ENCODE data around the gene TOB1.

The TOB1 gene

DNA sequence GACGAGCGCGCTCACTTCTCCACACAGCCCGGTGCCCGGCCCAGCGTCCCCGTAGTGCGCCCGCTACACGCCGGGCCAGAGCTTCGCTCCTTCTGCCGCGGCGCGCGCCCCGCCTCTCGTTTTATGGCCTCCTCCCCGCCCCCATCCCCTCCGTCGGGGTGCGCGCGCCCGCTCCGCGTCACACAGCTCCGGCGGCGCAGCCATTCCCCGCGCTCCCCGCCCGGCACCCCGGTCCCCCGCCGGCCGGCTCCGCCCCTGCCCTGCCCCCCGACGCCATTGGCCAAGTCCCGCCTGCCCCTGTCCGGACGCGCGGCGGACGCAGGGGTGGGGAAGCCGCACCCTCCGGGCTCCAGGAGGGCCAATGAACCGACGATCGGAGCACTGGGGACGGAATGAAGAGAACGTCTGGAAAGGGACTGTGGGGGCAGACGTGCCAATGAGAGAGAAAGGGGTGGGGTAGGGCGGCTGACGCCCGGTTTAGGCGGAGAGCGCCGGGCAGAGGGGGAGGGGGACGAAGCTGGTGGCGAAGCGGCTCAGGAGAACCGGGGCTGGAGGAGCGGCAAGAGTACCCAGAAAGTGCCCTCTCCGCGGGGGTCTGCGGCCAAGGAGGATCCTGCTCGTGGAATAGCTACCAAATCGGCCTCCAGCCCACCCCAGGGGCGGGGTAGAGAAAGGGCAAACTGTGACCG, at the start of gene TOB1 (continued):
- TF ChIP-seq ZNF394 (tag by site-specific recombination; IDR thresholded peaks at IDR 0.05; ENCODE audit: borderline replicate concordance) (0 out of 2 replicates have a peak, but pooled peaks have one; percentile 37), ZNF114 (tag by site-specific recombination; IDR thresholded peaks at IDR 0.05) (no peak), ZSCAN23 (tag by site-specific recombination; IDR thresholded peaks at IDR 0.05) (peak; percentile 68; the same call in 1 of the 2 replicates), ZNF677 (tag by site-specific recombination; IDR thresholded peaks at IDR 0.05) (no peak), ZFP41 (tag by site-specific recombination; IDR thresholded peaks at IDR 0.05; ENCODE audit: borderline replicate concordance) (no peak), SP2 (tag by site-specific recombination; IDR thresholded peaks at IDR 0.05) (peak; percentile 86), ZNF24 (tag by site-specific recombination; IDR thresholded peaks at IDR 0.05) (peak; percentile 81), MYNN (tag by site-specific recombination; IDR thresholded peaks at IDR 0.05; ENCODE audit: borderline replicate concordance) (no peak), ZNF76 (tag by site-specific recombination; IDR thresholded peaks at IDR 0.05; ENCODE audit: borderline replicate concordance, low read depth) (no peak; the same call in none of the 2 replicates), ZIC2 (tag by site-specific recombination; IDR thresholded peaks at IDR 0.05) (no peak), ZNF571 (tag by site-specific recombination; IDR thresholded peaks at IDR 0.05) (no peak), ZNF239 (tag by site-specific recombination; IDR thresholded peaks at IDR 0.05) (0 out of 2 replicates have a peak, but pooled peaks have one; percentile 57), KLF9 (tag by site-specific recombination; IDR thresholded peaks at IDR 0.05; ENCODE audit: low read depth) (peak; percentile 84), TCF7L2 (IDR thresholded peaks at IDR 0.05; ENCODE audit: borderline replicate concordance, low read depth, low read length) (no peak)
- TF ChIP-seq, protein P1, sequence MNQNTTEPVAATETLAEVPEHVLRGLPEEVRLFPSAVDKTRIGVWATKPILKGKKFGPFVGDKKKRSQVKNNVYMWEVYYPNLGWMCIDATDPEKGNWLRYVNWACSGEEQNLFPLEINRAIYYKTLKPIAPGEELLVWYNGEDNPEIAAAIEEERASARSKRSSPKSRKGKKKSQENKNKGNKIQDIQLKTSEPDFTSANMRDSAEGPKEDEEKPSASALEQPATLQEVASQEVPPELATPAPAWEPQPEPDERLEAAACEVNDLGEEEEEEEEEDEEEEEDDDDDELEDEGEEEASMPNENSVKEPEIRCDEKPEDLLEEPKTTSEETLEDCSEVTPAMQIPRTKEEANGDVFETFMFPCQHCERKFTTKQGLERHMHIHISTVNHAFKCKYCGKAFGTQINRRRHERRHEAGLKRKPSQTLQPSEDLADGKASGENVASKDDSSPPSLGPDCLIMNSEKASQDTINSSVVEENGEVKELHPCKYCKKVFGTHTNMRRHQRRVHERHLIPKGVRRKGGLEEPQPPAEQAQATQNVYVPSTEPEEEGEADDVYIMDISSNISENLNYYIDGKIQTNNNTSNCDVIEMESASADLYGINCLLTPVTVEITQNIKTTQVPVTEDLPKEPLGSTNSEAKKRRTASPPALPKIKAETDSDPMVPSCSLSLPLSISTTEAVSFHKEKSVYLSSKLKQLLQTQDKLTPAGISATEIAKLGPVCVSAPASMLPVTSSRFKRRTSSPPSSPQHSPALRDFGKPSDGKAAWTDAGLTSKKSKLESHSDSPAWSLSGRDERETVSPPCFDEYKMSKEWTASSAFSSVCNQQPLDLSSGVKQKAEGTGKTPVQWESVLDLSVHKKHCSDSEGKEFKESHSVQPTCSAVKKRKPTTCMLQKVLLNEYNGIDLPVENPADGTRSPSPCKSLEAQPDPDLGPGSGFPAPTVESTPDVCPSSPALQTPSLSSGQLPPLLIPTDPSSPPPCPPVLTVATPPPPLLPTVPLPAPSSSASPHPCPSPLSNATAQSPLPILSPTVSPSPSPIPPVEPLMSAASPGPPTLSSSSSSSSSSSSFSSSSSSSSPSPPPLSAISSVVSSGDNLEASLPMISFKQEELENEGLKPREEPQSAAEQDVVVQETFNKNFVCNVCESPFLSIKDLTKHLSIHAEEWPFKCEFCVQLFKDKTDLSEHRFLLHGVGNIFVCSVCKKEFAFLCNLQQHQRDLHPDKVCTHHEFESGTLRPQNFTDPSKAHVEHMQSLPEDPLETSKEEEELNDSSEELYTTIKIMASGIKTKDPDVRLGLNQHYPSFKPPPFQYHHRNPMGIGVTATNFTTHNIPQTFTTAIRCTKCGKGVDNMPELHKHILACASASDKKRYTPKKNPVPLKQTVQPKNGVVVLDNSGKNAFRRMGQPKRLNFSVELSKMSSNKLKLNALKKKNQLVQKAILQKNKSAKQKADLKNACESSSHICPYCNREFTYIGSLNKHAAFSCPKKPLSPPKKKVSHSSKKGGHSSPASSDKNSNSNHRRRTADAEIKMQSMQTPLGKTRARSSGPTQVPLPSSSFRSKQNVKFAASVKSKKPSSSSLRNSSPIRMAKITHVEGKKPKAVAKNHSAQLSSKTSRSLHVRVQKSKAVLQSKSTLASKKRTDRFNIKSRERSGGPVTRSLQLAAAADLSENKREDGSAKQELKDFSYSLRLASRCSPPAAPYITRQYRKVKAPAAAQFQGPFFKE (tag by site-specific recombination; IDR thresholded peaks at IDR 0.05; ENCODE audit: borderline replicate concordance): no peak
- TF ChIP-seq, protein P2, sequence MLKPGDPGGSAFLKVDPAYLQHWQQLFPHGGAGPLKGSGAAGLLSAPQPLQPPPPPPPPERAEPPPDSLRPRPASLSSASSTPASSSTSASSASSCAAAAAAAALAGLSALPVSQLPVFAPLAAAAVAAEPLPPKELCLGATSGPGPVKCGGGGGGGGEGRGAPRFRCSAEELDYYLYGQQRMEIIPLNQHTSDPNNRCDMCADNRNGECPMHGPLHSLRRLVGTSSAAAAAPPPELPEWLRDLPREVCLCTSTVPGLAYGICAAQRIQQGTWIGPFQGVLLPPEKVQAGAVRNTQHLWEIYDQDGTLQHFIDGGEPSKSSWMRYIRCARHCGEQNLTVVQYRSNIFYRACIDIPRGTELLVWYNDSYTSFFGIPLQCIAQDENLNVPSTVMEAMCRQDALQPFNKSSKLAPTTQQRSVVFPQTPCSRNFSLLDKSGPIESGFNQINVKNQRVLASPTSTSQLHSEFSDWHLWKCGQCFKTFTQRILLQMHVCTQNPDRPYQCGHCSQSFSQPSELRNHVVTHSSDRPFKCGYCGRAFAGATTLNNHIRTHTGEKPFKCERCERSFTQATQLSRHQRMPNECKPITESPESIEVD (tag by site-specific recombination; IDR thresholded peaks at IDR 0.05): no peak
- TF ChIP-seq, protein P3, sequence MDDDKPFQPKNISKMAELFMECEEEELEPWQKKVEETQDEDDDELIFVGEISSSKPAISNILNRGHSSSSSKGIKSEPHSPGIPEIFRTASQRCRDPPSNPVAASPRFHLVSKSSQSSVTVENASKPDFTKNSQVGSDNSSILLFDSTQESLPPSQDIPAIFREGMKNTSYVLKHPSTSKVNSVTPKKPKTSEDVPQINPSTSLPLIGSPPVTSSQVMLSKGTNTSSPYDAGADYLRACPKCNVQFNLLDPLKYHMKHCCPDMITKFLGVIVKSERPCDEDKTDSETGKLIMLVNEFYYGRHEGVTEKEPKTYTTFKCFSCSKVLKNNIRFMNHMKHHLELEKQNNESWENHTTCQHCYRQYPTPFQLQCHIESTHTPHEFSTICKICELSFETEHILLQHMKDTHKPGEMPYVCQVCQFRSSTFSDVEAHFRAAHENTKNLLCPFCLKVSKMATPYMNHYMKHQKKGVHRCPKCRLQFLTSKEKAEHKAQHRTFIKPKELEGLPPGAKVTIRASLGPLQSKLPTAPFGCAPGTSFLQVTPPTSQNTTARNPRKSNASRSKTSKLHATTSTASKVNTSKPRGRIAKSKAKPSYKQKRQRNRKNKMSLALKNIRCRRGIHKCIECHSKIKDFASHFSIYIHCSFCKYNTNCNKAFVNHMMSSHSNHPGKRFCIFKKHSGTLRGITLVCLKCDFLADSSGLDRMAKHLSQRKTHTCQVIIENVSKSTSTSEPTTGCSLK (tag by site-specific recombination; IDR thresholded peaks at IDR 0.05): no peak
- TF ChIP-seq, protein P4, sequence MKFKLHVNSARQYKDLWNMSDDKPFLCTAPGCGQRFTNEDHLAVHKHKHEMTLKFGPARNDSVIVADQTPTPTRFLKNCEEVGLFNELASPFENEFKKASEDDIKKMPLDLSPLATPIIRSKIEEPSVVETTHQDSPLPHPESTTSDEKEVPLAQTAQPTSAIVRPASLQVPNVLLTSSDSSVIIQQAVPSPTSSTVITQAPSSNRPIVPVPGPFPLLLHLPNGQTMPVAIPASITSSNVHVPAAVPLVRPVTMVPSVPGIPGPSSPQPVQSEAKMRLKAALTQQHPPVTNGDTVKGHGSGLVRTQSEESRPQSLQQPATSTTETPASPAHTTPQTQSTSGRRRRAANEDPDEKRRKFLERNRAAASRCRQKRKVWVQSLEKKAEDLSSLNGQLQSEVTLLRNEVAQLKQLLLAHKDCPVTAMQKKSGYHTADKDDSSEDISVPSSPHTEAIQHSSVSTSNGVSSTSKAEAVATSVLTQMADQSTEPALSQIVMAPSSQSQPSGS (tag by site-specific recombination; IDR thresholded peaks at IDR 0.05; ENCODE audit: low read depth): no peak
- TF ChIP-seq, protein P5, sequence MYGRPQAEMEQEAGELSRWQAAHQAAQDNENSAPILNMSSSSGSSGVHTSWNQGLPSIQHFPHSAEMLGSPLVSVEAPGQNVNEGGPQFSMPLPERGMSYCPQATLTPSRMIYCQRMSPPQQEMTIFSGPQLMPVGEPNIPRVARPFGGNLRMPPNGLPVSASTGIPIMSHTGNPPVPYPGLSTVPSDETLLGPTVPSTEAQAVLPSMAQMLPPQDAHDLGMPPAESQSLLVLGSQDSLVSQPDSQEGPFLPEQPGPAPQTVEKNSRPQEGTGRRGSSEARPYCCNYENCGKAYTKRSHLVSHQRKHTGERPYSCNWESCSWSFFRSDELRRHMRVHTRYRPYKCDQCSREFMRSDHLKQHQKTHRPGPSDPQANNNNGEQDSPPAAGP (tag by site-specific recombination; IDR thresholded peaks at IDR 0.05): peak; percentile 96
- TF ChIP-seq, protein P6, sequence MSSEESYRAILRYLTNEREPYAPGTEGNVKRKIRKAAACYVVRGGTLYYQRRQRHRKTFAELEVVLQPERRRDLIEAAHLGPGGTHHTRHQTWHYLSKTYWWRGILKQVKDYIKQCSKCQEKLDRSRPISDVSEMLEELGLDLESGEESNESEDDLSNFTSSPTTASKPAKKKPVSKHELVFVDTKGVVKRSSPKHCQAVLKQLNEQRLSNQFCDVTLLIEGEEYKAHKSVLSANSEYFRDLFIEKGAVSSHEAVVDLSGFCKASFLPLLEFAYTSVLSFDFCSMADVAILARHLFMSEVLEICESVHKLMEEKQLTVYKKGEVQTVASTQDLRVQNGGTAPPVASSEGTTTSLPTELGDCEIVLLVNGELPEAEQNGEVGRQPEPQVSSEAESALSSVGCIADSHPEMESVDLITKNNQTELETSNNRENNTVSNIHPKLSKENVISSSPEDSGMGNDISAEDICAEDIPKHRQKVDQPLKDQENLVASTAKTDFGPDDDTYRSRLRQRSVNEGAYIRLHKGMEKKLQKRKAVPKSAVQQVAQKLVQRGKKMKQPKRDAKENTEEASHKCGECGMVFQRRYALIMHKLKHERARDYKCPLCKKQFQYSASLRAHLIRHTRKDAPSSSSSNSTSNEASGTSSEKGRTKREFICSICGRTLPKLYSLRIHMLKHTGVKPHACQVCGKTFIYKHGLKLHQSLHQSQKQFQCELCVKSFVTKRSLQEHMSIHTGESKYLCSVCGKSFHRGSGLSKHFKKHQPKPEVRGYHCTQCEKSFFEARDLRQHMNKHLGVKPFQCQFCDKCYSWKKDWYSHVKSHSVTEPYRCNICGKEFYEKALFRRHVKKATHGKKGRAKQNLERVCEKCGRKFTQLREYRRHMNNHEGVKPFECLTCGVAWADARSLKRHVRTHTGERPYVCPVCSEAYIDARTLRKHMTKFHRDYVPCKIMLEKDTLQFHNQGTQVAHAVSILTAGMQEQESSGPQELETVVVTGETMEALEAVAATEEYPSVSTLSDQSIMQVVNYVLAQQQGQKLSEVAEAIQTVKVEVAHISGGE (tag by site-specific recombination; conservative IDR thresholded peaks at IDR 0.05; ENCODE audit: low read depth): no peak; the same call in 1 of the 2 replicates
- TF ChIP-seq, protein P7, sequence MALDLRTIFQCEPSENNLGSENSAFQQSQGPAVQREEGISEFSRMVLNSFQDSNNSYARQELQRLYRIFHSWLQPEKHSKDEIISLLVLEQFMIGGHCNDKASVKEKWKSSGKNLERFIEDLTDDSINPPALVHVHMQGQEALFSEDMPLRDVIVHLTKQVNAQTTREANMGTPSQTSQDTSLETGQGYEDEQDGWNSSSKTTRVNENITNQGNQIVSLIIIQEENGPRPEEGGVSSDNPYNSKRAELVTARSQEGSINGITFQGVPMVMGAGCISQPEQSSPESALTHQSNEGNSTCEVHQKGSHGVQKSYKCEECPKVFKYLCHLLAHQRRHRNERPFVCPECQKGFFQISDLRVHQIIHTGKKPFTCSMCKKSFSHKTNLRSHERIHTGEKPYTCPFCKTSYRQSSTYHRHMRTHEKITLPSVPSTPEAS (tag by site-specific recombination; IDR thresholded peaks at IDR 0.05): no peak

All from HEK293 (cell line).